Activated naive CD4-positive, alpha-beta T cell treated with Interleukin-2 at 50 U/mL for 16 hours (primary cell): Measurements from ENCODE around the gene LAIR1.
"Not testable (repeated sequence)": the region's sequence is repeated elsewhere in the genome, so short reads cannot be mapped to it uniquely, and the experiment has no call there.

ENCODE experiments used
- DNase-seq: peaks from one replicate; pipeline ENCODE4 v3.0.0-alpha.2; 2020

Gene LAIR1

DNA sequence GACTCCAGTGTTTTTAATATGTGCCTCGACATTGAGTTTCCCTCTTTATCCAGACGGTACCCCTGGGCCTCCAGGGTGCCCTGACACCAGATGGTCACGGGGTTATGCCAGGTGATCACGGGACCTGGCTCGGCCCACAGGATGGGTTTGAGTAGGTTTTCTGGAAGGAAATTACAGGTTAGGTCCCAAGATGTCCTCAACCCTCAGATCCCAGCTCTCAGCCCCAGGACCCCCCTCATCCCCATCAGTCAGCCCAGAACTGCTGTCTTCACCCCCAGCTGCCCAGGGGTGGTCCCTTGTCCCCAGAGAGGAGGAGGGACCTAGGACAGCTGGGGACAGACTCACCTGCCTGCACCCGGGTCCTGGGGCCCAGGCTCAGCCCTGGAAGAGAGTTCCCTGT is 26.2 kb downstream of the LAIR1 start:
- no peak for DNase-seq

DNA sequence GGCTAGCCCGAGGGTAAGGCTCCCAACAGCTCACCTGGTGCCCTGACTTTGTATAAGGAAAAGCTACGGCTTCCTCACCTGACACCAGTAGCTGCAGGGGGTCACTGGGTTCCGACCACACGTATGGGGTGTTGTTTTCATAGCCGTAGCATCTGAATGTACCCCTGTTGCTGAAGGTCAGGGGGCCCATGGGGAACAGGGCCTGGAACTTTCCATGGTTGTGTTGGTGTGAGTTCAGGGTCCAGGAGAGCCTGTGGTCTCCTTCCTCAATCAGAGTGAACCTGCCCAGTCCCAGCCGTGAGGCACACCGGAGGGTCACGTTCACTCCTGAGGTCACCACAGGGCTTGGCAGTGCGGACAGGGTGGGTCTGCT is 26.9 kb downstream of the LAIR1 start:
- no peak for DNase-seq

DNA sequence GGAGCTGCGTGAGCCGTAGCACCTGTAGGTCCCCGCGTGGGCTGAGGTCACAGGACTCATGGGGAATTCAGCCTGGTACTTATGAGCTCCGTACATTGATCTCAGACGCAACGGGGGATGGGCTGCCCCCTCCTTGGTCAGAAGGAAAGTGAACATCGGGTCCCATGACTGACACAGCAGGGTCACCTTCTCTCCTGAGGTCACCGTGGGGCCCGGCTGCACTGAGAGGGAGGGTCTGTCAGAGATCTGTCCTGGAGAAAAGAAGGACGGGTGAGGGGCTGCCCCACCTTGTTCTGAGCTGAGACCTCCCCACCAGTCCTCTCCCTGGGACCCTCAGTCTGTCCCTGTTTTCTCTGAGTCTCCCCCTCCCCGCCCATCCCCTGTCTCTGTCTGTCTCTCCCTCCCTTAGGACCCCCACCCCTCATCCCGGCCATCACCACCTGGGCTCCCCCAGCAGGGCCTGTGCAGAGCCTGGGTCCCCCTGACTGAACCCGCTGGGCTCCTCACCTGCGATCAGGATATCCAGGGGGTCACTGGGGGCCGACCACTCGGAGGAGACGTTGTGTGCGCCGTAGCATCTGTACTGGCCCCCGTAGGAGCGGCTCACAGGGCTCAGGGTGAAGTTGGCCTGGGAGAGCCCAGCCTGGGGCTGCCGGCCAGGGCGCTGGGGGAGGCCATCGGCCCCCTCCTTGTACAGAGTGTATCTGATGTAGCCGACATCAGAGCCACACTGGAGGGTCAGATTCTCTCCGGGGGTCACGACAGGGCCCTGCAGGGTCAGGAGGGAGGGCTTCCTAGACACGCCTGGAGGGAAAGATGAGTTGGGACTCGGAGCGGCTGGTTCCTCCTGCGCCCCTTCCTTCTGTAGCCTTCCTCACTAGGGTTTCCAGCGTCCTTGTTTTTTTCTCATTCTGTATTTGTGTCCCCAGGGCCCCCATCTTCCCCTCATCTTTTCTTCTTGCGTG is 27.6 kb downstream of the LAIR1 start:
- DNase-seq: no peak

DNA sequence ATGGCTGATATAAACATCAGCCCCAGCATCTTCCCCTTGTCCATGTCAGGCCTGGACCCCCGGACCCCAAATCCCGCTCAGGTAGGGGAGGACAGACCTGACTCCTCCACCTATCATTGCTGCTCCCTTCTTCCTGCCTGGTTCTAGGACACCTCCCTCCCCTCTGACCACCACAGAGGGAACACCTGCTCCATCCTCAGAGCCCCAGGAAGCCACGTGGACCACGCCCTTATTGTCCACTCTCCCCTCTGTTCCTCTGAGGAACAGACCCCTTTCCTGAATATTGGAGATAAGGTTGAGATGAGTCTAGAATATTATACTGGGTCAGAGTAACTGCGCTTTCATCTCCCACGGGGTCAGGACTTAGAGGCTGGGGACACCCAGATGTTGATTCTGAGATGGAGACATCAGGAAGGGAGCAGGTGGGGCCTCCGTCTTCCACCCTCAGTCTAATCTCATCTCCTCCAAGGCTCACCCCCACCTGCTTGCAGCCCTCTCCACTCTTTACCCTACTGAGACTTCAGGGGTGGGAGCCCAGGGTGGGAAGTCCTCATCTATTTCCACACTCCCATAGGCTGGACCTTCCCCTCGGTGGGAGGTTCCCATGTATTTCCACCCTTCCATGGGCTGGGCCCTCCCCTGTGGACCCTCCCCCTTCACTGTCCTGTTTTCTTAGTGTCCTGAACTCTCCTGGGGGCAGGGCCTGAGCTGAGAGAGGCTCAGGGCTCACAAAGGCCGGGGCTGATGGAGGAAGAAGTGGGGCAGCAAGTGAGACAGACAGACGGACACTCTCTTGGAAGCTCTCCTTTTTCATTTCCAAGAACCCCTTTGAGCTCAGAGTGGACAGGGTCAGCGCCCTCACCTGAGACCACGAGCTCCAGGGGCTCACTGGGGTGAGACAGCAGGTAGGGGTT is 28.5 kb downstream of the LAIR1 start:
- no peak for DNase-seq

GRCh38 chr19:54335164-54335563 is 29.6 kb downstream of the LAIR1 start:
- no peak for DNase-seq

- DNase-seq: no peak
These were observed 31.0 kb downstream of the LAIR1 start for GRCh38 chr19:54333586-54334298.

GRCh38 chr19:54332149-54332548 is 32.6 kb downstream of the LAIR1 start:
- no peak for DNase-seq

- no peak for DNase-seq
These were observed 33.1 kb downstream of the LAIR1 start for GRCh38 chr19:54331626-54332025.

DNA sequence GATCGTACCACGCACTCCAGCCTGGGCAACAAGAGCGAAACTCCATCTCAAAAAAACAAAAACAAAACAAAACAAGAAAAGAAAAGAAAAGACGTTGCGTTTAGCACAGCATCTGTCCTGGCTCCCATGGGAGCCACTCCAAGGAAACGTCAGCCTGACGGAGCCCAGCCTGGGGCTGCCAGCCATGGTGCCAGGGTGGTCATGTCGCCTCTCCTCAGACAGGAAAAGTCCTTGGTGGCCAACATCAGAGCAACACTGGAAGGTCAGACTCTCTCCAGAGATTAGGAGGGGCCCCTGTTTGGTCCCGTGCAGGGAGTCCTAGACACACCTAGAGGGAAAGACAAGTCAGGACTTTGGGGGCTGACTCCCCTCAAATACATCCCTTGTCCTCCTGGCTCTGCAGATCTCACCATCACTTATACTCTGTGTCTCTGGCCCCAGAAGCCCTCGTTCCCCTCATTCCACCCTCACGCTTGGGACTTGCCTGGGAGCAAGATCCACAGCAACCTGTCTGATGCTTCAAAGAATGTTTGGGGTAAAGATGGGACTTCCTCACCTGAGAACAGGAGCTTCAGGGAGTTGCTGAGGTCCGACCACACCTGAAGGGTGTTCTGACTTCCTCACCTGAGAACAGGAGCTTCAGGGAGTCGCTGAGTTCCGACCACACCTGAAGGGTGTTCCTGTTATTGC is 35.1 kb downstream of the LAIR1 start:
- DNase-seq: no peak

DNA sequence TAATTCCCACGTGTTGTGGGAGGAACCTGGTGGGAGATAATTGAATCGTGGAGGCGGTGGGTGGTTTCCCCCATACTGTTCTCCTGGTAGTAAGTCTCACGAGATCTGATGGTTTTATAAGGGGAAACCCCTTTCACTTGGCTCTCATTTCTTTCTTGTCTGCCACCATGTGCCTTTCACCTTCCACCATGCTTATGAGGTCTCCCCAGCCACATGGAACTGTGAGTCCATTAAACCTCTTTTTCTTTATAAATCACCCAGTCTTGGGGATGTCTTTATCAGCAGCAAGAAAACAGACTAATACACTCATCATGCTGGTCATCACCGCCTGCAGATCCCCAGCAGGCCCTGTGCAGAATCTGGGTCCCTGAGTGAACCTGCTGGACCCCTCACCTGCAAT is 36.0 kb downstream of the LAIR1 start:
- not testable (repeated sequence) for DNase-seq

GRCh38 chr19:54325631-54326030 is 39.1 kb downstream of the LAIR1 start:
- DNase-seq: no peak

GRCh38 chr19:54325194-54325621 is 39.5 kb downstream of the LAIR1 start:
- DNase-seq: peak; percentile 37

DNA sequence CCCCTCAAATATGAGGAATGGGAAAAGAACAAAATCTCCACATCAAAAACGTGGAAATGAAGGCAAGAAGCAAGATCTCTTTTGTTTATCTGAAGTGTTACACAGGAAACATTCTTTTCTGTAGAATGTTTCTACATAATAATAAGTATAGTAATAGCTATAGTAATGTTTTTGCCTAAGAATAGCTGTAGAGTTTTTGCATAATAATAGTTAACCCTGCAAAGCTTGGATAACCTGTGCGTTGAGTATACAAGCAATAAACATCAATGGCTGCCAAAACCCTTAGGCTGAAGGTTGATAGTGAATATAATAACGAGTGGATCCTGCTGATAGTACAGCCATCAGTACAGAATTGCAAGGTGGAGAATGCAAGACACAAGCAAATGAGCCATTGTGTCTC is 40.7 kb downstream of the LAIR1 start:
- DNase-seq: no peak

- DNase-seq: not testable (repeated sequence)
These were observed 41.8 kb downstream of the LAIR1 start for GRCh38 chr19:54322934-54323333.

GRCh38 chr19:54322295-54322694 is 42.4 kb downstream of the LAIR1 start:
- DNase-seq: not testable (repeated sequence)

- no peak for DNase-seq
These were observed 44.6 kb downstream of the LAIR1 start for GRCh38 chr19:54319892-54320670.

DNA sequence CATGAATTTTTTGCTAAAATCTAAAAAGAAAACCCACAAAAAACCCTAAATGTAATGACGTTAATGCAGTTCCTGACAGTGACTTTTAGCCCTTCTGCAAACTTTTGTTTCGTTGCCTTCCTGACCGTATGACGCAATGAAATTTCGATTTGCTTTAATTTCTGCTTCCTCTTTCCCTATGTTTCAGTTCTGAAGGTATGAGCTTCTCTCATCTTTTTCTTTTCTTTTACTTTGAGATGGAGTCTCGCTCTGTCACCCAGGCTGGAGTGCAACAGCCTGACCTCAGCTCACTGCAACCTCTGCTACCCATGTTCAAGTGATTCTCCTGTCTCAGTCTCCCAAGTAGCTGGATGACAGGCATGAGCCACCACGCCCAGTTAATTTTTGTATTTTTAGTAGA is 45.7 kb downstream of the LAIR1 start:
- DNase-seq: no peak

DNA sequence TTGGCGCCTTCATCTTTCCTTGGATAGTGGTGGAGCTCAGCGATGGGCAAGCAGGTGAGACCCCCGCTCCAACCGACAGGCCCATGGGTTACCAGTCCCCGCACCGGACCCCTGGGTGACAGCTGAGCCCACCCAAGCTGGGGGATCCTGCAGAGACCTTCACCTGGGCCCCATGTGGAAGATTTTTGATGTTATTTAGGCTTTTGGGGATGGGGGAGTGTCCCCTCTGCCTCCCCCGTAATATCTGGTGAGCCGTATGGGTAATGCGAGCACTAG is 46.8 kb downstream of the LAIR1 start:
- no peak for DNase-seq

DNA sequence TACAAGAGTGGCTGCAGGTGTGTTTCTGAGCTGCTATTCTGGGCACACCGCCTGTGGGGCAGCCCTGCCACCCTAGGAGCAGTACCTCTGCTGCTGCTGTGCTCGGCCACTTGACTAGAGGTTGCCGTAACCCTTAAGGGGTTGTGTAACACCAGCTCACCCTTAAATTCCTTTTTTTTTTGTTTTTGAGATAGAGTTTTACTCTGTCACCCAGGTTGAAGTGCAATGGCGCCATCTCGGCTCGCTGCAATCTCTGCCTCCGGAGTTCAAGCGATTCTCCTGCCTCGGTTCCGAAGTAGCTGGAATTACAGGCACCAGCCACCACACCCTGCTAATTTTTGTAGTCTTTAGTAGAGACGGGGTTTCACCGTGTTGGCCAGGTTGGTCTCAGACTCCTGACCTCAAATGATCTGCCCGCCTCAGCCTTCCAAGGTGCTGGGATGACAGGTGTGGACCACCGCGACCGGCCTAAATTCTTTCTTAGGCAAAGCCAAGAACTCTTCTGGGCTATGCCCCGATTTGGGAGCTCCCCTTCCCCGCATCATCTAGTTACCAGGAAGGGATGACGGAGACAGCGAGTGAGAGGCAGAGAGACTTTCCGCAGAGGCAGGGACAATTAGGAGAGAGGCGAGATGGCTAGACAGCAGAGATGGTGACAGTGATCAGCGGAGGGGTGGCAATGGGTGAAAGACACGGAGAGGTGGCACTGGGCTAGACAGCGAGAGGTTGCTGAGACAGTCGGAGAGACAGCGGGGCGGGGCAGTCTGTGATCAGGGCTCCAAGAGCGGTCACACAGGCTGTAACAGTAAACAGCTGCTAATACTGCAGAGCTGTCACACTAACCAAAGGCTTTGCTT is 47.4 kb downstream of the LAIR1 start:
- no peak for DNase-seq

- DNase-seq: no peak
These were observed 48.0 kb downstream of the LAIR1 start for GRCh38 chr19:54316746-54317107.

- no peak for DNase-seq
These were observed 48.8 kb downstream of the LAIR1 start for GRCh38 chr19:54315956-54316355.
